A549 (cell line): ENCODE data around the gene ELAPOR1.

Experiments
- MAFK ChIP-seq: fragments of 450-650 bp; IDR thresholded peaks from 2 replicates; pipeline ENCODE4 v1.6.1; 2014; ENCODE audit not compliant: partially characterized antibody
- POLR2A ChIP-seq: IDR thresholded peaks from 2 replicates; pipeline ENCODE4 v1.6.1; 2012; ENCODE audit warnings: mild to moderate bottlenecking, low read length
- TF ChIP-seq, protein P1 (sequence below): fragments of >200 bp; sonication (Bioruptor Twin); formaldehyde crosslinking; IDR thresholded peaks from 3 replicates; pipeline ENCODE4 v1.5.1; 2016

DNA sequence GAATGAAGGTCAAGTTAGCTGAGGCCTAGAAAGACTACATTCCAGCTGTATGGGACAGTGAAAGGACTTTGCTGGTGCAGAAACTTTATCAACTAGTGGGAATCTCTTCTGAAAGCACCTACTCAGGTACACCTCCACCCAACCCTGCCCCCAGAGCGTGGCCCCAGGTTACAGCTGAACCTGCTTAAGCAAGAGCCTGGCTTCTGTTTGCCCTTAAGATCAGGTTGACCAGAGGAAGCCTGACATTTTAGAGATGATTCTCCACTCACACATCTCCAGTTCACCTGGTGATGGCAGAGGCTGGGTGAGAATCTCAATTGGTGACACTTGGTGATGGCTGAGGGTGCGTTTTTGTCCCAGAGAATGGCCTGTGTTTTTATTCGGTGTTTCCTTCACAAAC is 24.0 kb downstream of the ELAPOR1 start:
- TF ChIP-seq, protein P1, sequence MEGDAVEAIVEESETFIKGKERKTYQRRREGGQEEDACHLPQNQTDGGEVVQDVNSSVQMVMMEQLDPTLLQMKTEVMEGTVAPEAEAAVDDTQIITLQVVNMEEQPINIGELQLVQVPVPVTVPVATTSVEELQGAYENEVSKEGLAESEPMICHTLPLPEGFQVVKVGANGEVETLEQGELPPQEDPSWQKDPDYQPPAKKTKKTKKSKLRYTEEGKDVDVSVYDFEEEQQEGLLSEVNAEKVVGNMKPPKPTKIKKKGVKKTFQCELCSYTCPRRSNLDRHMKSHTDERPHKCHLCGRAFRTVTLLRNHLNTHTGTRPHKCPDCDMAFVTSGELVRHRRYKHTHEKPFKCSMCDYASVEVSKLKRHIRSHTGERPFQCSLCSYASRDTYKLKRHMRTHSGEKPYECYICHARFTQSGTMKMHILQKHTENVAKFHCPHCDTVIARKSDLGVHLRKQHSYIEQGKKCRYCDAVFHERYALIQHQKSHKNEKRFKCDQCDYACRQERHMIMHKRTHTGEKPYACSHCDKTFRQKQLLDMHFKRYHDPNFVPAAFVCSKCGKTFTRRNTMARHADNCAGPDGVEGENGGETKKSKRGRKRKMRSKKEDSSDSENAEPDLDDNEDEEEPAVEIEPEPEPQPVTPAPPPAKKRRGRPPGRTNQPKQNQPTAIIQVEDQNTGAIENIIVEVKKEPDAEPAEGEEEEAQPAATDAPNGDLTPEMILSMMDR = no peak
- TF ChIP-seq POLR2A (no peak), MAFK (no peak)
